ENCODE data around the gene RIC1. TPM values are rescaled to one million over a fixed set of nuclear protein-coding genes. Genes with fewer than 3 reads are reported as not detected.

Gene RIC1
- total and polyA plus RNA-seq, 2 of the 8 experiments (the other 6 are each of a cell fraction or from before 2014, with no cell fraction given), result 10.7 to 24.5 TPM

DNA sequence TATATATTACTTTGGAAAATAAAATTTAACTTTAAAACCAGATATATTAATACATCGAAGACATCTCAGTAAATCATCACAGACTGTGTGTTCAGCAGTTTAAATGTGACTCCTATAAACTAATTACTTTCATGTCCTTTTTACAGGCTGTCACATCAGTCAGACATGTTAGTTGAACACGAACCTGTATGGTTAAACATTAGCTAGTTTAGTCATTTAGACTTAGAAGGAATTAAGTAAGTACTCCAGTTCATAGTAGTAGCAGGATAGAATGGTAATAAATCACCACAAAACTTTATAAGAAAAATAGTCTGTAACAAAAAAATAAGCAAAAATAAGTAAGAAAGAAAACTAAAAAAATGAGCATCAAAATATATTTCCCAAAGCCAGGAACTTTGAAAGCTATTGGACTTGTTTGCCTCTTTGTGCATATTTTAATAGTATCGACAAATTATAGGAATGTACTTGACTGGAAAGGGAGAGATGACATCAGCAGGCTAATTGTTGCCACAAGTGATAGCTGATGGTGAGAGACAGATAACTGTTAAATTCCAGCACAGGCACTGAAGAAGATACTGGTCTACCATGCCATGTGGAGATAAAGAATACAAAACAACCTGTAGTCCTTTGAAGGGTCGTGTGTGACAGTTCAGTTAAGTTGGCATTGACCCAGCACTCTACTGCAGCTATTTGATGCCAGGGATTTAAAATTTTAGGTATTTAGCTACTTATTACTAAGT is 83.9 kb downstream of the RIC1 start (continued):
- TF ChIP-seq RNF2 (IDR thresholded peaks at IDR 0.05; ENCODE audit: borderline replicate concordance, low read depth, low read length, missing control alignments, poor library complexity, severe bottlenecking), result no peak
- TF ChIP-seq CHD1 (IDR thresholded peaks at IDR 0.05; ENCODE audit: low read depth, low read length), result no peak
